GM10847 (cell line): ENCODE results near the gene SLC17A2.

Experiments used
- POLR2A ChIP-seq: IDR thresholded peaks from 2 replicates; pipeline ENCODE4 v1.6.1; 2011; ENCODE audit not compliant: insufficient read length; ENCODE audit errors: extremely low read depth

Gene SLC17A2

GRCh38 chr6:25935953-25936352 lies 5.5 kb upstream of the SLC17A2 start:
- TF ChIP-seq POLR2A, result no peak

DNA sequence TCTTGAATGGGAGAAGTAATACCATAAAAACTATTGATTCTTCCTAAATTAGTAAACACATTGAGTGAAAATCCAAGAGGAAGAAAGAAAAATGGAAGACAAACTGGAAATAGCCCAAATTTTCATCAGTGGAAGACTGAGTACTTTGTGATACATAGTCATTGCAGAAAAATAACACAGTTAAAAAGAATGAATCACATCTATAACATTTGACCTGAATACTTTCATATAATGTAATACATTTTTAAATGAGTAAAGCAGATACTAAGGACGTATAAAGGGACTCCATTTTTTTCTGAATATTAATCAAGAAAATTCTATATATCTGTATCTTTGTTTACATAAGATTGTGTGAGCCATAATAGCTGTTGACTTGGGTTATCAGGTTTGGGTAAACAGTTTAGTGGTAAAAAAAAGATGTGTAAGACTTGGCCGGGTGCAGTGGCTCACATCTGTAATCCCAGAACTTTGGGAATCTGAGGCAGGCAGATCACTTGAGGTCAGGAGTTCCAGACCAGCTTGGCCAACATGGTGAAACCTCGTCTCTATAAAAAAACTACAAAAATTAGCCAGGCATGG lies 4.3 kb upstream of the SLC17A2 start:
- TF ChIP-seq POLR2A, result no peak

DNA sequence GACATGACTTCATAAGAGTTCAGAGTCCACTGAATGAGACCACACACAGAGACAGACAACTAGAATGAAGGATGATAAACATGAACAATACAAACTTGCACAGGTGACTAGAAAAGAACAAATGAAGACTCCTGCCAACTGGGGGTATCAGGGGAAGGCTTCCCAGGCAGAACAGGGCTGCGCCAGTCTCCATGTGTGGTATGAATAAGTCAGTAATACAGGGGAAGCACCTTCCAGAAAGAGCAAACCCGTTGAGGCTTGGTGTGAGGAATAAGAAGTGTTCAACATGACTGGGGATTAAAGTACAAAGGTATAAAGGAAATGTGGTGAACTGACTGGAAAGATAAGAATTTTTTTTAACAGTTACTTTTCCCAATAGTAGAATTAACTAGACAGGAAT lies 3.7 kb upstream of the SLC17A2 start:
- no peak for TF ChIP-seq POLR2A

- no peak for TF ChIP-seq POLR2A
These were observed 869 bp upstream of the SLC17A2 start for GRCh38 chr6:25931411-25931709.

DNA sequence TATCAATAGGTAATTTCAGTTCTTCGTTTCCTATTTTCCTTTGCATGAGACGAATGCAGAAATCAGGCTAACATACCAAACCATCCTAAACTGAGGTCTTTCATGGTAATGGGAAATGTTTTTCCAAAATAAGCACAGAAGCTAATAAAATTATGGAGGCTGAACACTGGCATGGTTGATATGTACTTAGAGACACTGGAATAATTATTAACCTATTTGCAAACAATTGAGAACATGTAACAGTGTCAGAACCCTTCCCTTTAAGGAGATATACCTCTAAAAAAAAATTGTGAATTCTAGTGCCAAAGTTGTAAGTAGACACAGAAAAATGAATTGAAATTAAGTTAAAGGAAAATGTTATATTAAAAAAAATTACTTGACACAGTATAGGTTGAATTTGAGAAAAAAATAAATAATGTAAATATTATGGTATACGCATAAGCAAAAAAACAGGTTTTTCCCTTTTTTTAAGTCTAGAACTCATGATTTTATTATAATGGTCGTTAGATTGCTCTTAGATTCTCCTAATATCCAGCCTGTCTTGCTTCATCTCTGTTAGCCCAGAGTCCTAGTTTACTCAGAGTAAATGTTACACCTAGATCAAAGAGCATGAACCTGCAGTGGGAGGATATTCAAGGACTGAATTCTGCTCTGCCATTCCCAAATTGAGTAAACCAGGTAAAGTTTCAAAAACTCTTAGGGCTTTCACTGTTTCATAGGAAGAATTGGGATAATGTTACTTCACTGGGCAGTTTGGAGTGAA lies 1.7 kb downstream of the SLC17A2 start:
- no peak for TF ChIP-seq POLR2A

DNA sequence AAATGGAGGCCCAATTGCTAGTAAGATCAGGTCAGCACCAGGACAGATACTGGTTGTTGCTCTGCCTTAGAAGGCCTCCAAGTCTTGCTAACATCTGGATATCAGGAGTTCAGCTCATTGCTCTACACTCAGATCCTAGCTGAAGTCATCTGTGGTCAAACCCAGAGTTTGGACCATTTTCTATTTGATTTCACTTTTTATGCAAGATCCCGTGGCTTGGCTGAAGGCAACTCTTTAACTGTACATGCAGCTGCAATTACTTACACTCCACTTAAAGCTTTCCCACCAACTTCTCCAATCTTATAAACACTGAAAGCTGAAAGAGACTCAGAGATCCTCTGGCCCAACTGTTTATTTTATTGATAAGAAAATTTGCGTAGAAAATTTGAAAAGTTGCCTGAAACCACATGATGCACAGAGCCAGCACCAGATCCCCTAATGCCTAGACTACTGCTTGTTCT lies 2.7 kb downstream of the SLC17A2 start:
- TF ChIP-seq POLR2A, result no peak

- no peak for TF ChIP-seq POLR2A
These were observed 3.3 kb downstream of the SLC17A2 start for GRCh38 chr6:25927178-25927577.

- TF ChIP-seq POLR2A, result no peak
These were observed 4.6 kb downstream of the SLC17A2 start for GRCh38 chr6:25925876-25926275.

DNA sequence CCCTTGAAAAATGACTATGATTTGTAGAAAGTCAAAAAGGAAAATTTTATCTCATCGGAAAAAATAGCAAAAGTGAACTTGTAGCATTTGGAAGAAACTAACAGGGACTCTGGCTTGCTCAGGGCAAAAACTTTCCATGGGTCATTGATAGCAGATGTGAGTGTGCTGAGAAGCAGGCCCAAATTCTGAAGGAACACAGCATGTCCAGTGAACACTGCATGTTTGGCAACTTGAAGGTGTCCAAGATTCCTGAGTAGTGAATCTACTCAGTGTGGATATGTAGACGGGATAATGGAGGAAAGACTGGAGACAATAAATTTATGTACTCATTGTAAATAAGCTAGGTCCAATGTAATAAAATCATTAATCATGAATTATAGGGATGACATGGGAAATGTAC lies 8.2 kb downstream of the SLC17A2 start:
- no peak for TF ChIP-seq POLR2A

DNA sequence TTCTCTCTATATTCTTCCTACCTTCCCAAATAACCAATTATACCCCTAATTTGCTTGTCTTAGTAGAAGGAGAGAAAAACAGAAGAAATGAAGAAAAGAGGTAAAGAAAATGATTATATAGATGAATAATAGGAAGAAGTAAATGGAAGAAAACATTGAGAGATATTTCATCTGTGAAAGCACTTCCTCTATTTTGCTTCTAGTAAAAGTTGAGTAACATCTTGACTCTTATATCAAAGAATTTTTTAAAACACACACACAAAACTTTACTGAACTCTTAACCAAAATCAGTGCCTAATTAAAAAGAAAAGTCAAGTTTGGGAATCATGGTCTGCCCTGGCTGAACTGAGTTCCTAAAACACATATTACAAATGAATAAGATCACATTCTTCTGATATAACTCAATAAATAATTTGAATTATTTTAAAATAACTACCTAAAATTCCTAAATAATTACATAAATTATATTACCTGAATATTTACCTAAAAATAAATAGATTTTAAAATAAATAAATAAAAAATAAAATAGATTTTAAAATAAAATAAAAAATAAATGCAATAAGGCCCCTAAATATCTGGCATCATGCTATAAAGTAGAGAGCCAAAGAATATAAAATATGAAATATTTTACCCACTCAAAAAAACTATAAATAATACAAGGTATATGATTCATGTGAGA lies 8.8 kb downstream of the SLC17A2 start:
- TF ChIP-seq POLR2A, result no peak

DNA sequence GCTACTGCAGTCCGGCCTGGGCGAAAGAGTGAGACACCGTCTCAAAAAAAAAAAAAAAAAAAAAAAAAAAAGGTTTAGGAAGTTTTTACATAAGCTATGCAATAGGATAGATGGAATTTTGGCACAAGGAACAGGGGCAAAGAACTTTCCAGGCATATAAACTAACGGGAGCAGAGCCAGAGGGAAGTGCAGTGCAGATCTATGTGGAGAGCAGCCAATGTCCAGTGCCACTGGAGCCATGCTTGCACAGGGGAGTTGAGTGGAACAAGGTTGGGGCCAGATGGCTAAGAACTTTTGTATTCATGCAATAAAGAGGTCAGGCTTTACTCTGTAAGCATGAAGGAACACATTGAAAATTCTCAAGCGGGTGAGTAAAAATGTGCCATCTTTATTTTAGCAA lies 10.8 kb downstream of the SLC17A2 start:
- TF ChIP-seq POLR2A, result no peak

- TF ChIP-seq POLR2A, result no peak
These were observed 12.3 kb downstream of the SLC17A2 start for GRCh38 chr6:25918083-25918683.

DNA sequence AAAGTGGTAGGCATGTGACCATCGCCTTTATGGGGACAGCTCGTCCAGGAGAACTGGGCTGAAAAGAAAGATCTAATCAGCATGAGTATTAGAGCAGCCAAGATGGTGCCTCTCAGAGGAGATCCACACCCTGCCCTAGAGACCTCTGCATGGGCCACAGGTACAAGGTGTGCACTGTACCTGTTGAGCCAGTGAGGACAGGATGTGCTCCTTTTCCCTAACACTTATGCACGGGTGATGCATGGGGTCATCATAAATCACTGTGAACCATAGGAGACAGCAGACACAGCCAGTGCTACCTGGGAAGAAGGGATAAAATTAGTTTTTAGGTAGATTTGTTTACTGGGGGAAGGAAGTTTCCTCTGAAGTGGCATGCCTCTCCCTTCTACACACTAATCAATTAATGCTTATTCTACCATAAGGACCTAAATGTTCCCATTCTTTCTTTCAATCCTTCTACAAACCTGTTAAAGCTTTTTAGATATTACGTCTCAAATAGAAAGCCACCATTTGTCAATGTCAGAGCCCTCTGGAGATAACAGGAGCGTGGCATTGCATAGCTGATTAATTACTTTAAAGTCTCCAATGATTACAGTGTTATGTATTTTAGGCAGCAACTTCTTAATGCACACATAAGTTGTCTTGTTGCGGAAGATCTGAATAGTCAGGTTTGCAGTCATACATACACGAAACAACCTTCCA lies 13.6 kb downstream of the SLC17A2 start:
- TF ChIP-seq POLR2A, result no peak

DNA sequence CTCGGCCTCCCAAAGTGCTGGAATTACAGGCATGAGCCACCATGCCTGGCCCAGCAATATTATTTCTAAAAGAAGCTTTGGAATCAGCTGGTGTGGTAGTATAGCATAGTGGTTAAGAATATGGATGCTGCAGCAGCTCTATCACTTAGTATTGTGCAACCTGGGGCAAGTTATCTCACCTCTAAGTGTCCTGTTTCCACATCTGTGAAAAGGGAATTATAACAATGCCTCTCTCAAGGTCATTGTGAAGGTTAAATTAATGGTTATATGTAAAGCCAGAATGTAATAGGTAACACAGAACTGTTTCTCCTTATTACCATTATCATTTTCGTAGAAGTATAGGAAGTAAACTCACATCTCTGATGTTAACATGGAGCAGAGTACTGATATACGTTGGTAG lies 14.2 kb downstream of the SLC17A2 start:
- TF ChIP-seq POLR2A, result no peak

DNA sequence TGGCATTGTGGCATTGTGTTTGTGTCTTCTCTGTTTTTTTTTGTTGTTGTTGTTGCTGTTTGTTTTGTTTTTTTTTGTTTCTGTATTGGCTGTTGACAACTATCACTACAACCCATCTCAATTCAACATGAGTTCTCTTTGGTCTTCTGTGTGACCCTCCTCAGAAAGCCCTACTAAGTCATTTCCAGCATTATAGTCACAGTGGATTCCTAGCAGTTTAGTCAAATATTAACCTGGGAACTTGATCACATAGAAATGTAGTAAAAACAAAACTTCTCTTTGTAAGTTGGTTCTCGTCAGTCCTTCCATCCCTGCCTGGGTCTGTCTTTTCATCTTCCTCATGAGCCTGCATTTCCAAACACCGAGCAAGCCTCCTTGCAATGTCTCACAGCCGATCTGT lies 16.8 kb downstream of the SLC17A2 start:
- TF ChIP-seq POLR2A, result no peak
